T-helper 9 cell (primary cell): ENCODE measurements around the gene NRXN3.

Experiments used
- DNase-seq: peaks from one replicate; pipeline ENCODE4 v3.0.0-alpha.2; 2020

Gene NRXN3

DNA sequence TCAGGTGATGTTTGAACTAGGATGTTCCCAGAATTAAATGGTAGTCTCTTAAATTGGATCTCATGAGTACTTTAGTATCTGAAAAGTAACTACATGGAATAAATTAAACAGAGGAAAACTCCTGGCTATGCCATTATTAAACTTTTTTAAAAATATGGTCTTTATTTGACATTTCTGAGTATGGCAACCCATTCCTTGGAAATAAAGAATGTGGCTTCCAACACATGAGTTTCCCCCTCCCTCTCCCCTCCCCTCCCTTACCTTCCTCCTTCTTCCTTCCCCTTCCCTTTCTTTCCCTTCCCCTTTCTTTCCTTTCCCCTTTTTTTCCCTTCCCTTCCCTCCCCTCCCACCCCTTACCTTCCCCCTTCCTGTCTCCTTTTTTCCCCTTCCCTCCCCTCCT lies 1100.9 kb downstream of the NRXN3 start:
- DNase-seq = no peak

DNA sequence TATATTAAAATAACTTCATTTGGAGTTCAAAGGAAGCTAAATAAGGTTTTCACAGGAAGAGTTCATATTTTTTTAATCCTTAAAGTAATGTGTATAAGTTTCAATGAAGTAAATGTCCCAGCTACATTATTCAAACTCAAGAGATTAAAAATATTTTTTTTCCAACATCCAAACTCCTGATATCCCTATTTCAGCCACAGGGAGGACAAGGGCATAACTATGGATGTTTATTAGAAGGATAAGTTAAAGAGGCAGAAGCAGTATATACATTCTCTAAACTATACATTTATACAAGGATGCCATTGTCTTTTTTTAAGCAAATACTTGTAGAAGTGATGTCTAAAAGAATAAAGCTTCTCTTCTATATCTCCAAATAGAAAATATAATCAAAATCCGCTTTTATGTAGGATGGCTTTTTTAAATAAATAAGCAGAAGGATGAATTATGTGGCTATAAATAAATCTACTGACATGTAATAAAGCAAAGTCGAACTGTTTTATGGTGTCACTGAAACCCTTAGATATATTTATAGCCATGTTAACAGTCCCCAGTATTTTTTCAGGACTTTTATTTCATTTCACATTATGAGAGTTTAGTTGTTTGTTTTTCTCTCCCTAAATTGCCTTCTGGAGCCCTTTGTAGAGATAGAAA lies 1104.6 kb downstream of the NRXN3 start:
- no peak for DNase-seq

- DNase-seq = no peak
Observed at GRCh38 chr14:79275292-79275655, 1105.1 kb downstream of the NRXN3 start.

DNA sequence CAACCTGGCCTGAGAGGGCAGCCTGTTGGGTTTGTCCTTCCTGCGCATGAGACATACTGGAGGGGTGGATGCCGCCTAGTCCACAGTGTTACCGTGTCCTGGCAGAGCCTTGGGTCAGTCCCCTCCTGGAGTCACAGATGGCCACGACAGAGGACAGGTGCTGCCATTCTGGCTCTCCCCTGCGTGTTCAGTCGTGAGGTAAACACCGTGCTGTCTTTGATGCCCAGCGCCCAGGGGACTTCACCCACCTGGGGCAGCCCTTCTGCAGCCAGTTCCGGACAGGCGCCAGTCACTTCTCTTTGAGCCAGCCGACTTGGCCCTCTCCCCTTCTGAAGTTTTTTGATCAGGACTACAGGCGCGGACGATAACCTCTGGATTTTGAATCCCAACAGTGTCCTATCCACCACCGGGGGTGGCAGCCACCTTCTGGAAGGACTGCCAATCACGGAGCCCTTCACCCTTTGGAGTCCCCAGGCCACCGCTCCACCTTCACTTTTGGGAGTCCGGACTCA lies 1108.2 kb downstream of the NRXN3 start:
- no peak for DNase-seq

DNA sequence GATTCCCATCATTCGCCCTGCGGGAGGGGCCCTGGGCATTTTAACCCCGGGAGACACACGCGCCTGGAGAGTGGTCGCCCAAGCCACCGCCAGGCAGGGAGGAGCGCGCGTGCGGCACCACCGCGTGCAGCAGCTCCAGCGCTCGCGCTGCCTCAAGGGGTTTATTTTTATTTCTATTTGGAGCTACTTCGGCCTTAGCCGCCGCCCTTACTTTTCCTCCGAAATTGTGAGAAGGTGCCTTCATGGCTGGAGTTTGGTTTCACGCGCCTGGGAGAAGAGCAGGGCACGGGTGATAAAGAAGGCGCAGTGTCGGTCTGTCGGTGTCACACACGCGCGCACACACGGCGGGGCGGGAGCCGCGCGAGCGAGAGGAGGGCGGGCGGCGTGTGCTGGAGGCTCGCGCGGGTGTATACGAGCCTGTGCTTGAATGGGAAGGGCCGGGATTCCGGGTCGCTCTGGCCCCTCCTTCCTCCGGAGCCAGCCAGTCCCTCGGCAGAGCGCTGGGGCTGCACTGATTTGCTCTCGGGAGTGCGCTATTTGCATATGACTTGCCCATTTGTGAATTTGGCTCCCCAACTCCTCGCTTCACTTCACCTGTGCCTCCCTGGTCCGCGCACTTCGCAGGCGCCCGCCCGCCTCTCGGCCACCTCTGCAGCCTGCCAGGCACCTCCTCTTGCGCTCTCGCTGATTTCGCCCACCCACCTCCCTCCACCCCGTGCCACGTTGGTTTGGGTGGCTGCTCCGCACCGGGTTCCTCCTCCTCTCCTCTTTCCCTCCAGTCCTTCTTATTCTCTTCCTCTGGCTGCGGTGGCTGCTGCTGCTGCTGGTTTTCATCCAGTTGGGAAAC lies 1108.8 kb downstream of the NRXN3 start:
- DNase-seq = no peak

DNA sequence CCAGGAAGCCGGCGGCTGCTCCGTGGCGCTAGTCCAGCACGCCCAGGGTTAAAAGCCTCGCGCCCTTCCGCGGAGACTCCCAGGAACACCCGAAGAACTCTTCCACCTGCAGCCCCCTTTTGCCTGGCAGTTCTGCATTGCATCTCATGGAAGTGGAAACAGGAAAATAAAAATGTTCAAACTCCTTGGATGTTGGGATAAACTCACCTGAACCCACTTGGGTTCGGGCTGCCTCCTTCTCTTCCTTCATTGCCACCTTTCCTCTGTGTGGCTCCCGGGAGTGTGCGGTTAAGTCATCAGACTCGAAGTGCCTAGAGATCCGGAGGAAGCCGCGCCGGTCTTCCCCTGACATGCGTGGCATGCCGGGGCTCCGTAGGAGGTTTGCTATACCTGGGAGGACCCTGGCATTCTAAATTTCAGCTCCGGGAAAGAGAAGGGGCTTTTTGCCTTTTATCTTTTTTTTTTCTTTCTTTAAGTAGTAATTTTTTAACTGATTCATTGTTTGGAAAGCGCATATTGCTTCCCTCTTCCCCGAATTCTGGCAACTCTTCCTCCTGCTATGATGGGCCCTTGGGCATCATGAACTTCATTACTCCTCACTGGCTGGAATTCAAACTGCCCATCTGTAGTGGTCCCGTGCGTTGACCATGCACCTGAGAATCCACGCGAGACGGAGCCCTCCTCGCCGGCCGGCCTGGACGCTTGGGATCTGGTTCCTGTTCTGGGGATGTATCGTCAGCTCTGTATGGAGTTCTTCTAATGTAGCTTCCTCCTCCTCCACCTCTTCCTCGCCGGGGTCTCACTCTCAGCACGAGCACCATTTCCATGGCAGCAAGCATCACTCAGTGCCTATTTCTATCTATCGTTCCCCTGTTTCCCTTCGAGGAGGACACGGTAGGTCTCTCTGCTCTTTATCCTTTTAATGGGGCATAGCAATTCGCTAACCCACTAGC lies 1109.7 kb downstream of the NRXN3 start:
- DNase-seq = no peak

GRCh38 chr14:79281244-79282152 lies 1111.3 kb downstream of the NRXN3 start:
- DNase-seq = no peak

DNA sequence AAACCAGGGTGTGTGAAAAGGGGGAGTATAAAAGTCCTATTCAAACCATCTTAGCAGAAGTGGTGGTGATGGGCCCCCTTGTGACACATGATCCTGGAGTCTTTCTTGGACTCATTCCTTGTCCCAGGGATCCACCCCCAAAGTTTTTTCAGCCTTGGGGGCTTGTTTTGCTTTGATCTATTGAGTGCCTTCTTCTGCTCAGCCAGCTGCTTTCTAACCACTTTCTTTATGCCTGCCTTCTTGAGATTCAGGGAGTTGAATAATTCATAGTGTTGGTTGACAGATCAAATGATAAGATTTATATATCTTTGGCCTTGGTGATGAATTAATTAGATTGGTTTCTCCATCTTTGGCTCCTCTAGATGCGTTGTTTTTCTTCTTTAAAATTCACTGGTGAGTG lies 1114.4 kb downstream of the NRXN3 start:
- no peak for DNase-seq

- no peak for DNase-seq
Observed at GRCh38 chr14:79285263-79285662, 1115.1 kb downstream of the NRXN3 start.

DNA sequence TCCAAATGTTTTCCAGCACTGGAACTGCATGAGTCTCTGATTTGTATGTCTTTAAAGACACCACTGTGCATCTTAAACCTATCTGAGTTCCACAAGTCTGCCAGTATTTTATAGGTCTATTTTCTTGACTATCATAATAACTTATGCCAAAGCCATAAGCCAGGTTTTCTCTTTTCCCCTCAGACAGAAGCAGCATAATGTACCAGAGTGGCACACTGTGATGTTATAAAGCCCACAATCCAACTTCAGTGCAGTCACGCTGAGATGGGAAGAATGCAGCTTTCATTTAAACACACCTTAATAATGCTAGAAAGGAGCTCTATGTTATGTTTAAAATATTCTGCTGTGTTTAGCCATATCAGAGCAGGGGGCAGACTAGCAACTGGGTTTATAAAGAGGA lies 1117.8 kb downstream of the NRXN3 start:
- no peak for DNase-seq

- DNase-seq = no peak
Observed at GRCh38 chr14:79293482-79294177, 1123.5 kb downstream of the NRXN3 start.

- DNase-seq = no peak
Observed at GRCh38 chr14:79294499-79294898, 1124.3 kb downstream of the NRXN3 start.

- DNase-seq = no peak
Observed at GRCh38 chr14:79295385-79295784, 1125.2 kb downstream of the NRXN3 start.

DNA sequence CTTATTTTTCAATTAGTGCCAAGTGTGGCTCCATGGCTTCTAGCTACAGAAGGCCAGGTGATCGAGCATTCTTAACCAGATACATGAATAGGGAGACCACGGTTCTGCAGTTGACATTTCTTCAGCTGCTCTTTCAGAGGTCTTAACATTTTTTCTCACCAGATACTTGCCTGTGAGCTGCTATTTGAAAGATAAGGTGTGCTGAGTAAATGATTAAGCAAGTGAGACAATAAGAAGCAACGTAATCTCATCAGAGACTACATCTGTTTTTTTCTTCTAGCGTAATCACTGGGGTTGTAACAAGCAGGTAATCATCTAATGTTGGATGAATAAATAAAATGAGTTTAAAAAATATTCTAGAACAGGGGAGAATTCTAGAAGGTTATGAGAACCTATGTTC lies 1128.2 kb downstream of the NRXN3 start:
- no peak for DNase-seq

DNA sequence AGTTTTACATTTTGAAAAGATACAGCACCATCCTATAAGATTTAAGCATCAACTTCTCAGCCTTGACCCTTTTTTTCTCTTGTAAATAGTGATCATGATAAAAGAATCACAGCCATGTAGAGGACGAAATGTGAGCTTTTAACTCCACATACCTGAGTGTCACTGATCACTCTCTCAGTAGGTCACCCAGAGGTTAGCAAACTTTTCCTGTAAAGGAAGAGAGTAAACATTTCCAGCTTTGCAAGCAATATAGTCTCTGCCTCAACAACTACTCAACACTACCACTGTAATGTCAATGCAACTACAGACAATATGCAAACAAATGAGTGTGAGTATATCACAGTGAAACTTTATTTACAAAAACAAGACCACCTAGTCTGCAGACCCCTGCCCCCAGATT lies 1129.0 kb downstream of the NRXN3 start:
- no peak for DNase-seq

- no peak for DNase-seq
Observed at GRCh38 chr14:79304279-79304678, 1134.1 kb downstream of the NRXN3 start.

DNA sequence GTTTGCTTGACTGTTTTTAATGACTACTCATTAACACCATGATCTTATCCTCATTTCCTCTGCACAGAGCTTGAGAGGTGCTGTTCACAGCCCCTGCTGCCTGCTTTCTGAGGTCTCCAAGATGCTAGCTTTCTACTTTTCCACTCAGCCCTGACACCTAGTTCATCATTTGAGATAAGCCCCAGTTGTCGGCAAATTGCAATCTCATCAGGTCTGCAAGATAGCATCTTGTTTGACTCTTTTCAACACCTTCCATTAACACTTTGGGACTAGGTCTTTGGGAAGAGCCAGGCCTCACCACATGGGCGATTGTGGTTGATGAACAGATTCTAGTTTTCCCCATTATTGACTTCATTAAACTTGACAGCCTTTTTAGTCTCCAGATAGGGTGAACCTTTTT lies 1136.4 kb downstream of the NRXN3 start:
- DNase-seq = no peak

- no peak for DNase-seq
Observed at GRCh38 chr14:79318371-79318770, 1148.2 kb downstream of the NRXN3 start.

DNA sequence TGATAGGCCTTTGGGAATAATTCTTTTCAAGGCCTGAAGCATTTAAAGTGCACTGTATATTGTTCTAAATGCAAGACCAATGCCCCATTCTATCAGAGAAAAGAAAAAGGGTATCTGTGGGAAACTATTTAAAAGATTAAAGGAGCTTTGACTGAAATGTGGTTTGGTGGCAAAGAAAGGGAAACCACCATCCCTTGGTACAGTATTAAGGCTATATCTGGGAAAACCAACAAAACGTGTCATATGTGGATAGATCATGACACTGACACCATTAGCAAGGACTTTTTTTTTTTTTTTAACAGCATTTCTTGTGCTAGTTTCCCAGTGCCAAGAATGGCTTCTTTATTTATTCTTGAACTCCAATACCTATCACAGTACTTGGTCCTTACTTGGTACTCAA lies 1150.4 kb downstream of the NRXN3 start:
- no peak for DNase-seq

GRCh38 chr14:79321070-79321469 lies 1150.9 kb downstream of the NRXN3 start:
- no peak for DNase-seq

DNA sequence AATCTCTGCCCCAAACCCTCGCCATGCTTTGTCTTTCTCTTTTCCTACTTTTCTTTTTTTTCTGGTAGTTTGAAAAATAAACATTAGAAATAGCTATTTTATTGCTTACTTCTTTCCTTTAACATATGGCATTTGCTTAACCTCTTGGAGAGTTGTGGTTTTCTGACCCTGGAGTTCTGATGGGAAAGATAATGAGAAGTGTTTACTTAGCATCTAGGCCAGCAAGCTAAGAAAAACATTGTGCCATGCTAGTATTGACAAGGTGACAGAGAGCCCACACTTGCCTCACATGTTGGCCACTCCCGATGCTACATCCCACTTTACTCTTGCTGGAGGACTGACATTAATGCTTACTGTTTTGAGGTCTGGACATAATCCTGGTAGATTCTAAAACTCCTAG lies 1154.9 kb downstream of the NRXN3 start:
- no peak for DNase-seq
